ENCODE results near the gene MGAT5.

Gene MGAT5

DNA sequence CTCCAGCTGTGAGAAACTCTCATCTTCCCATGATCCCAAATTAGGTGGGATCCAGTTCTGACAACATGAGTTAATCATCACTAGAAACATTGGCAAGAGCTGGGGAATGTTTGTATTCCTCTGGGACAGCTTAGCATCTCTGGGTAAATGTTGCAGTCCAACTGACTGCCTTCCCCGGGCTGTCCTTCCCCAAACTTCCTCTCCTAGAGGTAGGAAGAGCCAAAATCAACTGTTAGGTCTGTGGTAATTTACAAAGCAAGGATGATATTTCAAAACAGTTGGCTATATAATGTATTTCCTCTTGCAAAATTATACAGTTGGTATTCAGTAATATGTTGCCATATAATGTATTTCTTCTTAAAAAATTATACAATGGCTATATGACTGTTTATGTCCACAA lies 148.5 kb downstream of the MGAT5 start:
- TF ChIP-seq EGR1 (IDR thresholded peaks at IDR 0.05) (no peak), TEAD4 (IDR thresholded peaks at IDR 0.05) (no peak), FOXM1 (IDR thresholded peaks at IDR 0.05; ENCODE audit: borderline replicate concordance, low read depth) (no peak), TCF12 (IDR thresholded peaks at IDR 0.05; ENCODE audit: low read depth) (no peak), ZBTB7A (IDR thresholded peaks at IDR 0.05; ENCODE audit: low read depth) (no peak), EP300 (IDR thresholded peaks at IDR 0.05; ENCODE audit: borderline replicate concordance) (no peak)
- TF ChIP-seq, protein P1, sequence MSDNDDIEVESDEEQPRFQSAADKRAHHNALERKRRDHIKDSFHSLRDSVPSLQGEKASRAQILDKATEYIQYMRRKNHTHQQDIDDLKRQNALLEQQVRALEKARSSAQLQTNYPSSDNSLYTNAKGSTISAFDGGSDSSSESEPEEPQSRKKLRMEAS (IDR thresholded peaks at IDR 0.05), result no peak
- TF ChIP-seq, protein P2, sequence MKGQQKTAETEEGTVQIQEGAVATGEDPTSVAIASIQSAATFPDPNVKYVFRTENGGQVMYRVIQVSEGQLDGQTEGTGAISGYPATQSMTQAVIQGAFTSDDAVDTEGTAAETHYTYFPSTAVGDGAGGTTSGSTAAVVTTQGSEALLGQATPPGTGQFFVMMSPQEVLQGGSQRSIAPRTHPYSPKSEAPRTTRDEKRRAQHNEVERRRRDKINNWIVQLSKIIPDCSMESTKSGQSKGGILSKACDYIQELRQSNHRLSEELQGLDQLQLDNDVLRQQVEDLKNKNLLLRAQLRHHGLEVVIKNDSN (IDR thresholded peaks at IDR 0.05), result no peak
- TF ChIP-seq, protein P3, sequence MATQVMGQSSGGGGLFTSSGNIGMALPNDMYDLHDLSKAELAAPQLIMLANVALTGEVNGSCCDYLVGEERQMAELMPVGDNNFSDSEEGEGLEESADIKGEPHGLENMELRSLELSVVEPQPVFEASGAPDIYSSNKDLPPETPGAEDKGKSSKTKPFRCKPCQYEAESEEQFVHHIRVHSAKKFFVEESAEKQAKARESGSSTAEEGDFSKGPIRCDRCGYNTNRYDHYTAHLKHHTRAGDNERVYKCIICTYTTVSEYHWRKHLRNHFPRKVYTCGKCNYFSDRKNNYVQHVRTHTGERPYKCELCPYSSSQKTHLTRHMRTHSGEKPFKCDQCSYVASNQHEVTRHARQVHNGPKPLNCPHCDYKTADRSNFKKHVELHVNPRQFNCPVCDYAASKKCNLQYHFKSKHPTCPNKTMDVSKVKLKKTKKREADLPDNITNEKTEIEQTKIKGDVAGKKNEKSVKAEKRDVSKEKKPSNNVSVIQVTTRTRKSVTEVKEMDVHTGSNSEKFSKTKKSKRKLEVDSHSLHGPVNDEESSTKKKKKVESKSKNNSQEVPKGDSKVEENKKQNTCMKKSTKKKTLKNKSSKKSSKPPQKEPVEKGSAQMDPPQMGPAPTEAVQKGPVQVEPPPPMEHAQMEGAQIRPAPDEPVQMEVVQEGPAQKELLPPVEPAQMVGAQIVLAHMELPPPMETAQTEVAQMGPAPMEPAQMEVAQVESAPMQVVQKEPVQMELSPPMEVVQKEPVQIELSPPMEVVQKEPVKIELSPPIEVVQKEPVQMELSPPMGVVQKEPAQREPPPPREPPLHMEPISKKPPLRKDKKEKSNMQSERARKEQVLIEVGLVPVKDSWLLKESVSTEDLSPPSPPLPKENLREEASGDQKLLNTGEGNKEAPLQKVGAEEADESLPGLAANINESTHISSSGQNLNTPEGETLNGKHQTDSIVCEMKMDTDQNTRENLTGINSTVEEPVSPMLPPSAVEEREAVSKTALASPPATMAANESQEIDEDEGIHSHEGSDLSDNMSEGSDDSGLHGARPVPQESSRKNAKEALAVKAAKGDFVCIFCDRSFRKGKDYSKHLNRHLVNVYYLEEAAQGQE (IDR thresholded peaks at IDR 0.05; ENCODE audit: low read depth), result no peak

DNA sequence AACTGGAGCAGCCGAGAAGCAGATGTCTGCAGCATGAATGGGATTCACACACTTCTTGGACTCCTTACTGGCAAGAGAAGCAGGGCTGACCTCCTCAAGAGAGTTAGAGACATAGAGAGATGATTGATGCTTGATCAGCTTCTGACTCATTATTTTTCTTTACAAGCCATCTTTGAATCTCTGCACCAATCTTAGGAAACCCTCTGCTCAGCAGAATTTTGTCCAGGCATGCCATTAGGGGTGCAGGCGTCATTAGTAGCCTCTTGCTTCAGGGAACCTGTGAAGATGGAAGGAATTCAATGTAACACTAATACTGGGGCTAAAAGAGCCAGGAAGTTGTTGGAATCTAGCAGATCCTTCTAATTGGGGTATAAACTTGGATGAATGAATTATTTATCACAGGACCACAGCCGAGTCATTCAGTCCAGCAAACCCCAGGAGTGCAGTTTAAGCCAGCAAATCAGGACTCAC lies 151.8 kb downstream of the MGAT5 start:
- TF ChIP-seq EP300 (IDR thresholded peaks at IDR 0.05; ENCODE audit: borderline replicate concordance) (no peak), NFIC (IDR thresholded peaks at IDR 0.05) (no peak), TAF1 (IDR thresholded peaks at IDR 0.05; ENCODE audit: low read depth) (no peak), FOXM1 (IDR thresholded peaks at IDR 0.05; ENCODE audit: borderline replicate concordance, low read depth) (no peak), TEAD4 (IDR thresholded peaks at IDR 0.05) (no peak), TCF12 (IDR thresholded peaks at IDR 0.05; ENCODE audit: low read depth) (no peak), CREB1 (IDR thresholded peaks at IDR 0.05; ENCODE audit: low read depth) (no peak), RAD21 (IDR thresholded peaks at IDR 0.05; ENCODE audit: low read depth) (no peak), CEBPB (IDR thresholded peaks at IDR 0.05) (no peak), ZBTB7A (IDR thresholded peaks at IDR 0.05; ENCODE audit: low read depth) (no peak), EGR1 (IDR thresholded peaks at IDR 0.05) (no peak), YY1 (IDR thresholded peaks at IDR 0.05; ENCODE audit: low read depth) (no peak)
- TF ChIP-seq, protein P3 (IDR thresholded peaks at IDR 0.05; ENCODE audit: low read depth), result no peak
- TF ChIP-seq, protein P2 (IDR thresholded peaks at IDR 0.05), result no peak
- TF ChIP-seq, protein P1 (IDR thresholded peaks at IDR 0.05), result no peak

DNA sequence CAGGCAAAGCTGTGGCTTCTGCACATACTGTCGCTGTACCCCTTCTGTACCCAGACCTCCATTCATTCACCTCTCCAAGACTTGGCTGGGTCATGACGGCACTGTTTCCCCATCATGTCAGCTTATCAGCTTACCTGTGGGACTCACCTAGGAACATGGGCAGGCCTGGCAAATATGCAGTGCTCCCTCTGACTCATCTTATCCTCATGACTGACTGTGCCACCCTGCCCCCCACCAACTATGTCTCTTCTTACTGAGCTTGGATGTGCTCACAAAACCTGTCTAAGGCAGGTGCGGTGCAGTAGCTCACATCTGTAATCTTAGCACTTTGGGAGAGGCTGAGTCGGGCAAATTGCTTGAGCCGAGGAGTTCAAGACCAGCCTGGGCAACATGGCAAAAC lies 152.4 kb downstream of the MGAT5 start:
- TF ChIP-seq CREB1 (IDR thresholded peaks at IDR 0.05; ENCODE audit: low read depth) (no peak), EGR1 (IDR thresholded peaks at IDR 0.05) (no peak), CEBPB (IDR thresholded peaks at IDR 0.05) (no peak), RAD21 (IDR thresholded peaks at IDR 0.05; ENCODE audit: low read depth) (no peak), TAF1 (IDR thresholded peaks at IDR 0.05; ENCODE audit: low read depth) (no peak), FOXM1 (IDR thresholded peaks at IDR 0.05; ENCODE audit: borderline replicate concordance, low read depth) (no peak)
- TF ChIP-seq, protein P3 (IDR thresholded peaks at IDR 0.05; ENCODE audit: low read depth), result no peak
- TF ChIP-seq, protein P2 (IDR thresholded peaks at IDR 0.05), result no peak

DNA sequence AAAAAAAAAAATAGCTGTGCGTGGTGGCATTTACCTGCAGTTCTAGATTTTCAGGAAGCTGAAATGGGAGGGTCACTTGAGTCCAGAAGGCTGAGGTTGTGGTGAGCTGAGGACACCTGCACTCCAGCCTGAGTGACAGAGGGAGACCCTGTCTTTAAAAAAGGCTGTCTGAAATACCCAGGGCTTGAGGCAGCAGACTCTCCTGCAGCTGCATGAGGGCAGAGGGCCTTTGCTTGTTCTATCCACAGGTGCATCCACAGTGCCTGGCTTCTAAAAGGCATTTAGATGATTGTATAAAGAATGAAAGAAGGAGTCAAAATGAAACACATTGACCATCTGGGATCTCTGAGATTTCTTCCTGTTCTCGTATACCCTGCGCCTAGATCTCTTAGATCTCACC lies 152.9 kb downstream of the MGAT5 start:
- no peak for TF ChIP-seq TEAD4 (IDR thresholded peaks at IDR 0.05)
- no peak for TF ChIP-seq TCF12 (IDR thresholded peaks at IDR 0.05; ENCODE audit: low read depth)
- TF ChIP-seq ZBTB7A (IDR thresholded peaks at IDR 0.05; ENCODE audit: low read depth), result no peak
- no peak for TF ChIP-seq EP300 (IDR thresholded peaks at IDR 0.05; ENCODE audit: borderline replicate concordance)
- TF ChIP-seq, protein P1 (IDR thresholded peaks at IDR 0.05), result no peak
- TF ChIP-seq EGR1 (IDR thresholded peaks at IDR 0.05), result no peak
- TF ChIP-seq CREB1 (IDR thresholded peaks at IDR 0.05; ENCODE audit: low read depth), result no peak
- TF ChIP-seq YY1 (IDR thresholded peaks at IDR 0.05; ENCODE audit: low read depth), result no peak
- TF ChIP-seq NFIC (IDR thresholded peaks at IDR 0.05), result no peak
- TF ChIP-seq, protein P2 (IDR thresholded peaks at IDR 0.05), result no peak
- no peak for TF ChIP-seq TAF1 (IDR thresholded peaks at IDR 0.05; ENCODE audit: low read depth)
- TF ChIP-seq RAD21 (IDR thresholded peaks at IDR 0.05; ENCODE audit: low read depth), result no peak
- TF ChIP-seq FOXM1 (IDR thresholded peaks at IDR 0.05; ENCODE audit: borderline replicate concordance, low read depth), result no peak
- TF ChIP-seq CEBPB (IDR thresholded peaks at IDR 0.05), result no peak
- TF ChIP-seq, protein P3 (IDR thresholded peaks at IDR 0.05; ENCODE audit: low read depth), result no peak
